T-helper 1 cell treated with Interleukin-12 subunit alpha and Interleukin-12 subunit beta and Interleukin-4 antibody, amounts not matched to agents 30 μg/mL and 1 μg/mL, for 36 hours (primary cell): ENCODE data around the gene GIMAP7.

Experiments
- H3K27ac Mint-ChIP-seq: one replicate; pipeline ENCODE4 v1.8.0; 2021; ENCODE audit warnings: mild to moderate bottlenecking, mixed read lengths
- H3K27me3 Mint-ChIP-seq: one replicate; pipeline ENCODE4 v1.8.0; 2021; ENCODE audit warnings: low read depth, mixed read lengths
- H3K36me3 Mint-ChIP-seq: one replicate; pipeline ENCODE4 v1.8.0; 2021; ENCODE audit warnings: low read depth, mixed read lengths
- H3K4me1 Mint-ChIP-seq: one replicate; pipeline ENCODE4 v1.8.0; 2021; ENCODE audit warnings: low read depth, mixed read lengths
- H3K4me3 Mint-ChIP-seq: one replicate; pipeline ENCODE4 v1.8.0; 2021; ENCODE audit warnings: mild to moderate bottlenecking, moderate library complexity, mixed read lengths
- H3K9me3 Mint-ChIP-seq: one replicate; pipeline ENCODE4 v1.8.0; 2021; ENCODE audit warnings: mixed read lengths

Gene GIMAP7

GRCh38 chr7:150569245-150569955, 54.7 kb downstream of the GIMAP7 start:
- Mint-ChIP-seq H3K9me3 (peaks cover 26% of the 10 kb centered on the region), H3K27ac (peak overlapping the region; percentile 97), H3K4me3 (peak overlapping the region; percentile 99), H3K4me1 (peaks cover 47% of the 10 kb centered on the region), H3K36me3 (peaks cover 72% of the 10 kb centered on the region), H3K27me3 (no peaks in the 10 kb centered on the region)
